Measurements from ENCODE around the gene MYO6. TPM values are rescaled to one million over a fixed set of nuclear protein-coding genes. Genes with fewer than 3 reads are reported as not detected.

MYO6 gene
- total RNA-seq, 1 donor from 2014 or later, result 0.23 TPM

GRCh38 chr6:75751443-75751842 lies 2.4 kb downstream of the MYO6 start:
- no peaks in the 10 kb centered on the region for H3K36me3 Mint-ChIP-seq (ENCODE audit: low read depth)

GRCh38 chr6:75752365-75752764 lies 3.3 kb downstream of the MYO6 start:
- Mint-ChIP-seq H3K9me3 (no peaks in the 10 kb centered on the region), H3K27me3 (peaks cover 34% of the 10 kb centered on the region), H3K27ac (no peak overlapping the region), H3K36me3 (ENCODE audit: low read depth) (no peaks in the 10 kb centered on the region), H3K4me3 (no peak overlapping the region), H3K4me1 (peaks cover 4% of the 10 kb centered on the region)
- intact Hi-C loops (cut with micrococcal nuclease), result no loop called here
- no peak for DNase-seq

More at GRCh38 chr6:75751443-75751842, 2.4 kb downstream of the MYO6 start:
- Mint-ChIP-seq H3K4me1 (peaks cover 4% of the 10 kb centered on the region), H3K27me3 (peaks cover 39% of the 10 kb centered on the region), H3K4me3 (no peak overlapping the region), H3K27ac (no peak overlapping the region), H3K9me3 (no peaks in the 10 kb centered on the region)
- DNase-seq, result no peak
- intact Hi-C loops (cut with micrococcal nuclease), result no loop called here

- Mint-ChIP-seq H3K27me3 (peaks cover 22% of the 10 kb centered on the region), H3K36me3 (ENCODE audit: low read depth) (no peaks in the 10 kb centered on the region), H3K4me3 (no peak overlapping the region), H3K27ac (no peak overlapping the region), H3K9me3 (no peaks in the 10 kb centered on the region), H3K4me1 (no peaks in the 10 kb centered on the region)
- intact Hi-C loops (cut with micrococcal nuclease), result no loop called here
- no peak for DNase-seq
Measured at GRCh38 chr6:75755704-75756103, 6.7 kb downstream of the MYO6 start.

- intact Hi-C loops (cut with micrococcal nuclease), result no loop called here
- no peaks in the 10 kb centered on the region for H3K36me3 Mint-ChIP-seq (ENCODE audit: low read depth)
- peaks cover 20% of the 10 kb centered on the region for H3K27me3 Mint-ChIP-seq
- no peak overlapping the region for H3K4me3 Mint-ChIP-seq
- no peaks in the 10 kb centered on the region for H3K9me3 Mint-ChIP-seq
- no peaks in the 10 kb centered on the region for H3K4me1 Mint-ChIP-seq
- no peak overlapping the region for H3K27ac Mint-ChIP-seq
- no peak for DNase-seq
Measured at GRCh38 chr6:75757295-75757694, 8.3 kb downstream of the MYO6 start.

- H3K27me3 Mint-ChIP-seq, result peaks cover 19% of the 10 kb centered on the region
- intact Hi-C loops (cut with micrococcal nuclease), result no loop called here
- H3K9me3 Mint-ChIP-seq, result no peaks in the 10 kb centered on the region
- H3K4me3 Mint-ChIP-seq, result no peak overlapping the region
- H3K4me1 Mint-ChIP-seq, result no peaks in the 10 kb centered on the region
- no peaks in the 10 kb centered on the region for H3K36me3 Mint-ChIP-seq (ENCODE audit: low read depth)
- no peak for DNase-seq
- H3K27ac Mint-ChIP-seq, result no peak overlapping the region
Measured at GRCh38 chr6:75758061-75758460, 9.0 kb downstream of the MYO6 start.

GRCh38 chr6:75759207-75759606 lies 10.2 kb downstream of the MYO6 start:
- Mint-ChIP-seq H3K4me1 (no peaks in the 10 kb centered on the region), H3K27ac (no peak overlapping the region), H3K36me3 (ENCODE audit: low read depth) (no peaks in the 10 kb centered on the region), H3K9me3 (no peaks in the 10 kb centered on the region), H3K4me3 (no peak overlapping the region), H3K27me3 (peaks cover 19% of the 10 kb centered on the region)
- no peak for DNase-seq
- intact Hi-C loops (cut with micrococcal nuclease), result no loop called here

GRCh38 chr6:75760320-75760719 lies 11.3 kb downstream of the MYO6 start:
- no peak overlapping the region for H3K4me3 Mint-ChIP-seq
- no peak overlapping the region for H3K27ac Mint-ChIP-seq
- H3K9me3 Mint-ChIP-seq, result no peaks in the 10 kb centered on the region
- no peaks in the 10 kb centered on the region for H3K4me1 Mint-ChIP-seq
- DNase-seq, result no peak
- H3K36me3 Mint-ChIP-seq (ENCODE audit: low read depth), result no peaks in the 10 kb centered on the region
- H3K27me3 Mint-ChIP-seq, result peaks cover 20% of the 10 kb centered on the region
- intact Hi-C loops (cut with micrococcal nuclease), result no loop called here

- intact Hi-C loops (cut with micrococcal nuclease), result no loop called here
- Mint-ChIP-seq H3K9me3 (no peaks in the 10 kb centered on the region), H3K36me3 (ENCODE audit: low read depth) (no peaks in the 10 kb centered on the region), H3K27me3 (peaks cover 20% of the 10 kb centered on the region), H3K4me1 (no peaks in the 10 kb centered on the region), H3K4me3 (no peak overlapping the region), H3K27ac (no peak overlapping the region)
- DNase-seq, result no peak
Measured at GRCh38 chr6:75761489-75761888, 12.4 kb downstream of the MYO6 start.

- no peak for DNase-seq
- Mint-ChIP-seq H3K4me1 (no peaks in the 10 kb centered on the region), H3K9me3 (no peaks in the 10 kb centered on the region), H3K4me3 (no peak overlapping the region), H3K27me3 (peaks cover 20% of the 10 kb centered on the region), H3K27ac (no peak overlapping the region), H3K36me3 (ENCODE audit: low read depth) (no peaks in the 10 kb centered on the region)
- intact Hi-C loops (cut with micrococcal nuclease), result no loop called here
Measured at GRCh38 chr6:75762063-75762462, 13.0 kb downstream of the MYO6 start.

- H3K27me3 Mint-ChIP-seq, result peaks cover 5% of the 10 kb centered on the region
- no peaks in the 10 kb centered on the region for H3K4me1 Mint-ChIP-seq
- H3K4me3 Mint-ChIP-seq, result no peak overlapping the region
- H3K9me3 Mint-ChIP-seq, result no peaks in the 10 kb centered on the region
- no peaks in the 10 kb centered on the region for H3K36me3 Mint-ChIP-seq (ENCODE audit: low read depth)
- no peak for DNase-seq
- H3K27ac Mint-ChIP-seq, result no peak overlapping the region
- intact Hi-C loops (cut with micrococcal nuclease), result no loop called here
Measured at GRCh38 chr6:75766387-75766786, 17.3 kb downstream of the MYO6 start.

GRCh38 chr6:75770844-75771243 lies 21.8 kb downstream of the MYO6 start:
- H3K9me3 Mint-ChIP-seq, result no peaks in the 10 kb centered on the region
- no peaks in the 10 kb centered on the region for H3K36me3 Mint-ChIP-seq (ENCODE audit: low read depth)
- H3K4me3 Mint-ChIP-seq, result no peak overlapping the region
- H3K4me1 Mint-ChIP-seq, result no peaks in the 10 kb centered on the region
- H3K27ac Mint-ChIP-seq, result no peak overlapping the region
- H3K27me3 Mint-ChIP-seq, result peaks cover 6% of the 10 kb centered on the region
- intact Hi-C loops (cut with micrococcal nuclease), result no loop called here
- no peak for DNase-seq

GRCh38 chr6:75775219-75775618 lies 26.2 kb downstream of the MYO6 start:
- Mint-ChIP-seq H3K27ac (no peak overlapping the region), H3K9me3 (no peaks in the 10 kb centered on the region), H3K4me3 (no peak overlapping the region), H3K4me1 (no peaks in the 10 kb centered on the region), H3K36me3 (ENCODE audit: low read depth) (no peaks in the 10 kb centered on the region), H3K27me3 (peaks cover 6% of the 10 kb centered on the region)
- intact Hi-C loops (cut with micrococcal nuclease), result no loop called here
- no peak for DNase-seq

GRCh38 chr6:75776461-75776860 lies 27.4 kb downstream of the MYO6 start:
- Mint-ChIP-seq H3K36me3 (ENCODE audit: low read depth) (no peaks in the 10 kb centered on the region), H3K4me1 (no peaks in the 10 kb centered on the region), H3K4me3 (no peak overlapping the region), H3K27ac (no peak overlapping the region), H3K9me3 (no peaks in the 10 kb centered on the region), H3K27me3 (peaks cover 6% of the 10 kb centered on the region)
- DNase-seq, result no peak
- intact Hi-C loops (cut with micrococcal nuclease), result no loop called here

GRCh38 chr6:75778757-75779156 lies 29.7 kb downstream of the MYO6 start:
- Mint-ChIP-seq H3K4me3 (no peak overlapping the region), H3K27me3 (no peaks in the 10 kb centered on the region), H3K27ac (no peak overlapping the region), H3K36me3 (ENCODE audit: low read depth) (no peaks in the 10 kb centered on the region), H3K9me3 (no peaks in the 10 kb centered on the region), H3K4me1 (no peaks in the 10 kb centered on the region)
- intact Hi-C loops (cut with micrococcal nuclease), result no loop called here
- no peak for DNase-seq

GRCh38 chr6:75786152-75786551 lies 37.1 kb downstream of the MYO6 start:
- Mint-ChIP-seq H3K4me1 (no peaks in the 10 kb centered on the region), H3K4me3 (no peak overlapping the region), H3K9me3 (no peaks in the 10 kb centered on the region), H3K27me3 (peaks cover 1% of the 10 kb centered on the region), H3K36me3 (ENCODE audit: low read depth) (no peaks in the 10 kb centered on the region), H3K27ac (no peak overlapping the region)
- intact Hi-C loops (cut with micrococcal nuclease), result no loop called here
- no peak for DNase-seq

Data from activated CD4-positive, alpha-beta T cell treated with anti-CD3 and anti-CD28 coated beads, Interleukin-2, amount 10 ng/mL, durations not matched to agents 24 days and 14 days (primary cell).